GM12892 (cell line): ENCODE data around the gene SUGCT.

Experiments
- POLR2A ChIP-seq: IDR thresholded peaks from 2 replicates; pipeline ENCODE4 v1.6.1; 2011; ENCODE audit warnings: low read depth, low read length, control low read depth
- TAF1 ChIP-seq: IDR thresholded peaks from 2 replicates; pipeline ENCODE4 v1.6.1; 2011; ENCODE audit warnings: low read depth, mild to moderate bottlenecking, control low read depth, low read length, borderline replicate concordance

- TF ChIP-seq POLR2A, result no peak
- TF ChIP-seq TAF1, result no peak
Measured at GRCh38 chr7:40659231-40659630, 524.4 kb downstream of the SUGCT start.
